Measurements from ENCODE around the gene RAB31.
A peak's percentile ranks its signal among the peaks of the same experiment; 100 is the strongest.
"Not testable (repeated sequence)": the region's sequence is repeated elsewhere in the genome, so short reads cannot be mapped to it uniquely, and the experiment has no call there.

RAB31 gene

GRCh38 chr18:9876867-9877654 is 169.0 kb downstream of the RAB31 start:
- Histone ChIP-seq H2AFZ (ENCODE audit: low read depth, low read length) (peak overlapping the region; percentile 30), H3K36me3 (ENCODE audit: insufficient read depth, low read length) (no peaks in the 10 kb centered on the region), H3K27me3 (ENCODE audit: insufficient read depth, low read length) (no peaks in the 10 kb centered on the region), H3K4me1 (ENCODE audit: insufficient read depth, low read length) (no peaks in the 10 kb centered on the region), H3K9me3 (ENCODE audit: low read length) (no peaks in the 10 kb centered on the region), H3K4me3 (ENCODE audit: low read length) (no peak overlapping the region)

GRCh38 chr18:9877655-9878014 is 169.5 kb downstream of the RAB31 start:
- Histone ChIP-seq H3K36me3 (ENCODE audit: insufficient read depth, low read length) (no peaks in the 10 kb centered on the region), H2AFZ (ENCODE audit: low read depth, low read length) (no peak overlapping the region), H3K27me3 (ENCODE audit: insufficient read depth, low read length) (no peaks in the 10 kb centered on the region), H3K4me3 (ENCODE audit: low read length) (no peak overlapping the region), H3K4me1 (ENCODE audit: insufficient read depth, low read length) (no peaks in the 10 kb centered on the region), H3K9me3 (ENCODE audit: low read length) (no peaks in the 10 kb centered on the region)

GRCh38 chr18:9878095-9878494 is 170.0 kb downstream of the RAB31 start:
- Histone ChIP-seq H3K4me1 (ENCODE audit: insufficient read depth, low read length) (no peaks in the 10 kb centered on the region), H3K27me3 (ENCODE audit: insufficient read depth, low read length) (no peaks in the 10 kb centered on the region), H3K4me3 (ENCODE audit: low read length) (no peak overlapping the region), H3K9me3 (ENCODE audit: low read length) (no peaks in the 10 kb centered on the region), H3K36me3 (ENCODE audit: insufficient read depth, low read length) (no peaks in the 10 kb centered on the region), H2AFZ (ENCODE audit: low read depth, low read length) (no peak overlapping the region)

- Histone ChIP-seq H2AFZ (ENCODE audit: low read depth, low read length) (no peak overlapping the region), H3K4me3 (ENCODE audit: low read length) (no peak overlapping the region), H3K4me1 (ENCODE audit: insufficient read depth, low read length) (no peaks in the 10 kb centered on the region), H3K36me3 (ENCODE audit: insufficient read depth, low read length) (no peaks in the 10 kb centered on the region), H3K27me3 (ENCODE audit: insufficient read depth, low read length) (no peaks in the 10 kb centered on the region), H3K9me3 (ENCODE audit: low read length) (no peaks in the 10 kb centered on the region)
These were observed 170.7 kb downstream of the RAB31 start for GRCh38 chr18:9878783-9879242.

GRCh38 chr18:9884090-9884489 is 176.0 kb downstream of the RAB31 start:
- no peaks in the 10 kb centered on the region for H3K36me3 ChIP-seq (ENCODE audit: insufficient read depth, low read length)
- H3K9me3 ChIP-seq (ENCODE audit: low read length) = no peaks in the 10 kb centered on the region
- H3K4me3 ChIP-seq (ENCODE audit: low read length) = no peak overlapping the region
- H3K4me1 ChIP-seq (ENCODE audit: insufficient read depth, low read length) = peaks cover 3% of the 10 kb centered on the region
- no peaks in the 10 kb centered on the region for H3K27me3 ChIP-seq (ENCODE audit: insufficient read depth, low read length)
- no peak overlapping the region for H2AFZ ChIP-seq (ENCODE audit: low read depth, low read length)

DNA sequence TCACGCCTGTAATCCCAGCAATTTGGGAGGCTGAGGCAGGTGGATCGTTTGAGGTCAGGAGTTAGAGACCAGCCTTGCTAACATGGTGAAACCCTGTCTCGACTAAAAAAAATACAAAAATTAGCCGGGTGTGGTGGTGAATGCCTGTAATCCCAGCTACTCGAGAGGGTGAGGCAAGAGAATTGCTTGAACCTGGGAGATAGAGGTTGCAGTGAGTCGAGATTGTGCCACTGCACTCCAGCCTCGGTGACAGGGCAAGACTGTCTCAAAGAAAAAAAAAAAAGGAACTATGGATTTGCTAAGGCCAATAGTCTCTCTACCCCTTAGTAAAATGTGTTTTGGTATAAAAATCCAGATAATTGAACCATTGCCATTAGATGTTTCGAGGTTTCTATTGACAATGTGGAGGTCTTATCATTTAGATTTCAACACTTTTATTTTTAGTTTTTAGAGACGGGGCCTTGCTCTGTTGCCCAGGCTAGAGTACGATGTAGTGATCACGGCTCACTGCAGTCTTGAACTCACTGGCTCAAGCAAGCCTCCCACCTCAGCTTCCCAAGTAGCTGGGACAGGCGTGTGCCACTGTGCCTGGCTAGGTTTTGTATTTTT is 176.5 kb downstream of the RAB31 start:
- Histone ChIP-seq H3K9me3 (ENCODE audit: low read length) (no peaks in the 10 kb centered on the region), H3K27me3 (ENCODE audit: insufficient read depth, low read length) (no peaks in the 10 kb centered on the region), H3K4me1 (ENCODE audit: insufficient read depth, low read length) (peaks cover 3% of the 10 kb centered on the region), H3K4me3 (ENCODE audit: low read length) (no peak overlapping the region), H2AFZ (ENCODE audit: low read depth, low read length) (no peak overlapping the region), H3K36me3 (ENCODE audit: insufficient read depth, low read length) (no peaks in the 10 kb centered on the region)

DNA sequence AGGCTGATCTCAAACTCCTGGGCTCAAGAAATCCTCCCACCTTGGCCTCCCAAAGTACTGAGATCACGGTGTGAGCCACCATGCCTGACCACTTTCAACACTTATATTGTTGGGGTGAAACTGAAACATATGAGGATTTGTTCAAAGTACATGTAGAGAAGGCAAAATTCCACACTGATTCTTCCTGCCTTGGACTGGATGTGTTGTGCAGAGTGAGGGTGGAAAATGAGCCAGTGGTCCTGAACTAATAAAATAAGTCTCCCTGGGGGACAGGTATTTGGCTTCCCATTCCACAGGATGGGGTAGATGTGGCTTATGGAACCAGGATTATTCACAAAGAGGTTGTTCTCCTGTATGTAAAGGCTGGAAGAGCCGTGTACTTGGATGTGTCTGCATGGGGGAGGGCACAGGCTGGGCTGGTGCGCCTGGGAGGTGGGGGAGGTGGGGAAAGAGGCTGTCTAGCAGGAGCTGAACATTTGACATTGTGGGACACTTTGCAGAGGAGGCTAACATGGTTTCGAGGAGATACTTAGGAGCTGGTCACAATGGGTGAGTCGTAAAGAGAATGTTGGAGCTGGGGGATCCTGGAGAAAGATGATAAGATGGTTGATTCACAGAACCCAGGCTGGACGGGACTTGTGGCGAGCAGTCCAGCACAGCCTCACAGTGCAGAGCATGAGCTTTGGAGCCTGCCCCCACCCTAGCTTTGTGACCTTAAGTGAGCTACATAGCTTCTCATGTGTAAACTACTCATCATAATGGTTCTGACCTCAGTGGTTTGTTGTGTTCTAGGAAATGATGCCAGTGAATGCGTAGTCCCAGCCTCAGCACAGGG is 177.3 kb downstream of the RAB31 start, which contains the start of gene TXNDC2:
Gene TXNDC2, plus strand, starts transcription at position 804 of the 835 bp plus-strand sequence. CDS start 708 bp downstream, outside the sequence.
- Histone ChIP-seq H3K4me3 (ENCODE audit: low read length) (no peak within 1 kb of the TSS), H3K36me3 (ENCODE audit: insufficient read depth, low read length) (no peaks in the 10 kb centered on the region), H3K9me3 (ENCODE audit: low read length) (no peaks in the 10 kb centered on the region), H3K27me3 (ENCODE audit: insufficient read depth, low read length) (no peaks in the 10 kb centered on the region), H3K4me1 (ENCODE audit: insufficient read depth, low read length) (peaks cover 3% of the 10 kb centered on the region), H2AFZ (ENCODE audit: low read depth, low read length) (no peak within 1 kb of the TSS)

GRCh38 chr18:9886005-9886348 is 177.9 kb downstream of the RAB31 start:
- H3K27me3 ChIP-seq (ENCODE audit: insufficient read depth, low read length) = no peaks in the 10 kb centered on the region
- peaks cover 3% of the 10 kb centered on the region for H3K4me1 ChIP-seq (ENCODE audit: insufficient read depth, low read length)
- H3K36me3 ChIP-seq (ENCODE audit: insufficient read depth, low read length) = no peaks in the 10 kb centered on the region
- H2AFZ ChIP-seq (ENCODE audit: low read depth, low read length) = no peak overlapping the region
- no peak overlapping the region for H3K4me3 ChIP-seq (ENCODE audit: low read length)
- H3K9me3 ChIP-seq (ENCODE audit: low read length) = no peaks in the 10 kb centered on the region

DNA sequence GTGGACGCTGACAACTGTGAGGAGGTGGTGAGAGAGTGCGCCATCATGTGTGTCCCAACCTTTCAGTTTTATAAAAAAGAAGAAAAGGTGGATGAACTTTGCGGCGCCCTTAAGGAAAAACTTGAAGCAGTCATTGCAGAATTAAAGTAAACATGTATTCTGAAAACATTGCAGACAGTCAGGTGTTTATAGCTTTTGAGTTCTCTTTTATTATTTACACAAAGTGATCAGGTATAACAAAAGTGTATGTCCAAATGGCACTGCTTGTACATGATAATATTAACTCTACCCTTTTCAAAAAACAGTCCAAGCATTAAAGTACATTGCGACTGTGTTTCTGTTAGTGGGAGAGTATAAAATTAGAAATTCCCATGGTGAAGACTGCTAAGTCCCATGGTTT is 179.9 kb downstream of the RAB31 start:
- Histone ChIP-seq H2AFZ (ENCODE audit: low read depth, low read length) (no peak overlapping the region), H3K27me3 (ENCODE audit: insufficient read depth, low read length) (no peaks in the 10 kb centered on the region), H3K4me3 (ENCODE audit: low read length) (no peak overlapping the region), H3K36me3 (ENCODE audit: insufficient read depth, low read length) (no peaks in the 10 kb centered on the region), H3K4me1 (ENCODE audit: insufficient read depth, low read length) (peaks cover 3% of the 10 kb centered on the region), H3K9me3 (ENCODE audit: low read length) (no peaks in the 10 kb centered on the region)

GRCh38 chr18:9890196-9890595 is 182.1 kb downstream of the RAB31 start:
- Histone ChIP-seq H3K9me3 (ENCODE audit: low read length) (no peaks in the 10 kb centered on the region), H3K4me3 (ENCODE audit: low read length) (no peak overlapping the region), H3K4me1 (ENCODE audit: insufficient read depth, low read length) (no peaks in the 10 kb centered on the region), H3K27me3 (ENCODE audit: insufficient read depth, low read length) (no peaks in the 10 kb centered on the region), H3K36me3 (ENCODE audit: insufficient read depth, low read length) (no peaks in the 10 kb centered on the region), H2AFZ (ENCODE audit: low read depth, low read length) (no peak overlapping the region)

DNA sequence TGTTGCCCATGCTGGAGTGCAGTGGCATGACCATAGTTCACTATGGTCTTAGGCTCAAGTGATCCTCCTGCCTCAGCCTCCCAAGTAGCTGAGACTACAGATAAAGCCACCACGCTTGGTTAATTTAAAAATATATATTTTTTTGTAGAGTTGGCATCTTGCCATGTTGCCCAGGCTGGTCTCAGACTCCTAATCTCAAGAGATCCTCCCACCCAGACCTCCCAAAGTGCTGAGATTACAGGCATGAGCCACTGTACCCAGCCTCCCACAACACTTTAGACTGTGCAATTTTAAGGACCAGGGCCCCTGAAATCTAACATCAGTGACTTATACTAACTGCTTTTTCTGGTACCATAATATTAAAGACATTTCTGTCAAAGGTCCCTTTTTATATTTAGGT is 182.9 kb downstream of the RAB31 start:
- Histone ChIP-seq H3K9me3 (ENCODE audit: low read length) (no peaks in the 10 kb centered on the region), H3K36me3 (ENCODE audit: insufficient read depth, low read length) (no peaks in the 10 kb centered on the region), H2AFZ (ENCODE audit: low read depth, low read length) (no peak overlapping the region), H3K27me3 (ENCODE audit: insufficient read depth, low read length) (no peaks in the 10 kb centered on the region), H3K4me3 (ENCODE audit: low read length) (no peak overlapping the region), H3K4me1 (ENCODE audit: insufficient read depth, low read length) (no peaks in the 10 kb centered on the region)

DNA sequence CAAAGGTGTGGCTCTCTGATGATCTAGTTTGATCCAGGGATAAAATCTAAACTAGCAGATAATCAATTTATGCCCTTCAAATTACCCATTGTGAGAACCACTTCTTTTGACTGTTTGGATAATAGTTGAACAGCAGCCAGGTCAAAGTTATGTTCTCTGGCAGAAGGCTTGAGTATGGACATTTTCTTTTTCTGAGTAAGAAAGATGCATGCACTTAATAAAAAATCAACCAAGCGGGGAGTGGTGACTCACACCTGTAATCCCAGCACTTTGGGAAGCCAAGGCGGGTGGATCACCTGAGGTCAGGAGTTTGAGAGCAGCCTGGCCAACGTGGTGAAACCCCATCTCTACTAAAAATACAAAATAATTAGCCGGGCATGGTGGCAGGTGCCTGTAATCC is 183.4 kb downstream of the RAB31 start:
- not testable (repeated sequence) for H3K4me1 ChIP-seq (ENCODE audit: insufficient read depth, low read length); H3K4me3 ChIP-seq (ENCODE audit: low read length); H2AFZ ChIP-seq (ENCODE audit: low read depth, low read length); H3K27me3 ChIP-seq (ENCODE audit: insufficient read depth, low read length); H3K9me3 ChIP-seq (ENCODE audit: low read length); H3K36me3 ChIP-seq (ENCODE audit: insufficient read depth, low read length)

DNA sequence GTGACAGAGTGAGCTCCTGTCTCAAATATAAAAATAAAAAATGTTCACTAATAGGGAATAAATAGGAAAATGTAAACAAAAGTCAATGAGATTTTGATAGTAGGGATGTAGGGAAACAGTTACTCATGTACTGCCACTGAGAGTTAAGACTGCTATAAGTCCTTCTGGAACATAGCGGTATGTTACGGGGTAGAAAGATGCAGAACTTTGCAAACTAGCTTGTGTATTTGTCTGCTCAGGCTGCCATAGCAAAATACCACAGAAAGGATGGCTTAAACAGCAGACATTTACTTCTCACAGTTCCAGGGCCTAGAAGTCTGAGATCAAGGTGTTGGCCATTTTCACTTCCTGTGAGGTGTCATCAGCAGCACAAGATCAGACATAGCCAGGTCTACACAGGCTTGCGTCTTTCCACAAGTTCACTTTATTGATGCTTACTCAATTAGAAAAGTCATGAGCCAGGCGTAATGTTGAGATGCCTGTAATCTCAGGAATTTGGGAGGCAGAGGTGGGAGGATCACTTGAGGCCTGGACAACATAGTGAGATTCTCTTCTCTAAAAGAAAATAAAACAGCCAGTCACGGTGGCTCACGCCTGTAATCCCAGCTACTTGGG is 186.5 kb downstream of the RAB31 start:
- Histone ChIP-seq H3K27me3 (ENCODE audit: insufficient read depth, low read length) (no peaks in the 10 kb centered on the region), H2AFZ (ENCODE audit: low read depth, low read length) (no peak overlapping the region), H3K4me1 (ENCODE audit: insufficient read depth, low read length) (no peaks in the 10 kb centered on the region), H3K9me3 (ENCODE audit: low read length) (no peaks in the 10 kb centered on the region), H3K4me3 (ENCODE audit: low read length) (no peak overlapping the region), H3K36me3 (ENCODE audit: insufficient read depth, low read length) (no peaks in the 10 kb centered on the region)
